Measurements from ENCODE around the gene THOC1. TPM values are rescaled to one million over a fixed set of nuclear protein-coding genes. Genes with fewer than 3 reads are reported as not detected.

Gene THOC1
- total and polyA plus RNA-seq, 7 experiments from 2014 or later, result 15.1 to 93.7 (median 69.2) TPM

DNA sequence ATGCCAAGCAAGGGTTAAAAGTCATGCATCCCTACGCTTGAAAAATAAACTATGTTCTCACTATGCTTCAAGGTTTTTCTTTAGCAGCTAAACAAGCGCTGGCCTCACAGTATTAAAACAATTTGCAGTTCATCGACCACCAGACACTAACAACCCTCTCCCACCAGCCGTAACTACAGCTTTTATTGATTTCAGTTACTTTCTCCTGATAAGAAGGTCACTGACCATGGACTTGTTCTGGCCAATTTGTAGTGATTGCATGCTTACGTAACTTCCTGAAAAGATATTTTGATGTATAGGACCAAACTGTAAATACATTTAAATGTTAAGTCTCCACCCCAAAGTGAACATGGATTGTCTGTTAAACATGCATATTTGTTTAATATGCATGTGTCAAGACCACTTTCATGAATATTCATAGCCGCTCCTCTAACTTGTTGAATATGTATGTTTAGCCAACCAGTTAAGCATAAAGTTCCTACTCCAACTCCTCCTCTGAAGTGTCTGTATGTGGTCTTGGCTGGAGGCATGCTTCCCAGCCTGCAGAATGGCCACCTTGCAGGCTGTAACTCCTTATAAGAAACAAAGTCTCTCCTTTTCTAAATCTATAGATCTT, 1.7 kb upstream of the THOC1 start:
- no peaks in the 10 kb centered on the region for H3K27me3 Mint-ChIP-seq
- CTCF ChIA-PET, result interaction anchor here (0.6 kb wide), 1 partner anchor 105 kb away, joined by 3 read pairs; no protein-coding TSS in a partner anchor
- H3K4me1 ChIP-seq (ENCODE audit: control insufficient read depth in 2 of 2, insufficient read depth in 2 of 2, low read length in 2 of 2), result peaks cover 11 to 18% of the 10 kb centered on the region in 2 donors
- no peaks in the 10 kb centered on the region for H3K9me3 ChIP-seq (ENCODE audit: control insufficient read depth in 2 of 3, low read length in 3 of 3)
- peaks cover 15 to 45% (median 32%) of the 10 kb centered on the region in 7 donors for H3K4me1 Mint-ChIP-seq
- H3K36me3 Mint-ChIP-seq, result peaks cover 0 to 7% (median 4%) of the 10 kb centered on the region in 5 donors
- DNase-seq, result no peak
- POLR2A ChIA-PET, result interaction anchor here (1.3 to 3.5 kb wide), 2 partner anchors 111 to 327 kb away, joined by 3 to 31 read pairs; partner anchors contain the start of genes CLUL1 and USP14
- H3K27ac ChIP-seq (ENCODE audit: low read depth, low read length), result no peak overlapping the region
- no peaks in the 10 kb centered on the region for H3K27me3 ChIP-seq (ENCODE audit: control insufficient read depth in 2 of 2, insufficient read depth in 2 of 2, low read length in 2 of 2)
- no peak for ATAC-seq
- H3K9me3 Mint-ChIP-seq, result peaks cover 0 to 7% (median 0%) of the 10 kb centered on the region in 11 donors
- peaks cover 0 to 13% (median under 1%) of the 10 kb centered on the region in 3 experiments for H3K36me3 ChIP-seq (ENCODE audit: control insufficient read depth in 2 of 3, insufficient read depth in 3 of 3, low read length in 3 of 3)
- H3K4me3 Mint-ChIP-seq, result peak overlapping the region; percentile 41 to 100 (median 96)
- H3K4me3 ChIP-seq (ENCODE audit: low read length), result no peak overlapping the region
- peak overlapping the region in 7 of 9 donors; percentile 27 to 89 (median 60) for H3K27ac Mint-ChIP-seq
- intact Hi-C loops (cut with micrococcal nuclease), result loop anchor here (2.0 to 5.0 kb wide), 5 partner anchors 157 to 563 kb away; partner anchors contain the start of genes CLUL1 (in 2 of the 2), ENOSF1 (in 1 of the 2) and YES1 (in 1 of the 2)

DNA sequence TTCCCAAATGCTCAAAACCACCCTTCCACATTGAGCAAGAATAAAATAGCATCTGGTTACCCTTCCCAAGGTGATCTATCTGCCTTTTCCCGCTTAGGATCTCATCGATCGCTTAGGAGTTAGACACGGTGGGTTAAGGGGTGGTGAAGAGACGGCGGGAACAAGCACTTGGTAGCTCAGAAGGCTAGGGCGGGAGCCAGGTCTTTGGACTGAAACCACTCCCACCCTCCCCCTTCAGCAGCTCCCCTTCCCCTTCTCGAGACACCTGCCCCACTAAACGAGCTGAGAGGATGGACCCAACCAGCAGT, 513 bp downstream of the THOC1 start:
- H3K36me3 ChIP-seq (ENCODE audit: control insufficient read depth in 2 of 3, insufficient read depth in 3 of 3, low read length in 3 of 3), result peaks cover 0 to 27% (median 11%) of the 10 kb centered on the region in 3 experiments
- Mint-ChIP-seq H3K27ac (peak overlapping the region; percentile 99 to 100 (median 100)), H3K4me1 (peaks cover 19 to 51% (median 38%) of the 10 kb centered on the region in 7 donors), H3K27me3 (no peaks in the 10 kb centered on the region), H3K36me3 (peaks cover 7 to 21% (median 16%) of the 10 kb centered on the region in 5 donors), H3K4me3 (peak overlapping the region; percentile 93 to 100 (median 98)), H3K9me3 (peaks cover 0 to 7% (median 0%) of the 10 kb centered on the region in 11 donors)
- no peaks in the 10 kb centered on the region for H3K9me3 ChIP-seq (ENCODE audit: control insufficient read depth in 2 of 3, low read length in 3 of 3)
- CTCF ChIA-PET, result no interaction called here
- no peak for DNase-seq
- peak overlapping the region; percentile 99 for H3K4me3 ChIP-seq (ENCODE audit: low read length)
- no peak for ATAC-seq
- intact Hi-C loops (cut with micrococcal nuclease), result loop anchor here (1.0 to 5.0 kb wide), 5 partner anchors 155 to 565 kb away; partner anchors contain the start of genes ENOSF1 (in 1 of the 2) and YES1 (in 1 of the 2)
- POLR2A ChIA-PET, result interaction anchor here (0.8 to 3.5 kb wide), 5 partner anchors 76 to 445 kb away, joined by 3 to 31 read pairs (median 3); partner anchors contain the start of genes ENOSF1 and USP14
- H3K27me3 ChIP-seq (ENCODE audit: control insufficient read depth in 2 of 2, insufficient read depth in 2 of 2, low read length in 2 of 2), result no peaks in the 10 kb centered on the region
- peak overlapping the region; percentile 98 for H3K27ac ChIP-seq (ENCODE audit: low read depth, low read length)
- peaks cover 11 to 18% of the 10 kb centered on the region in 2 donors for H3K4me1 ChIP-seq (ENCODE audit: control insufficient read depth in 2 of 2, insufficient read depth in 2 of 2, low read length in 2 of 2)

DNA sequence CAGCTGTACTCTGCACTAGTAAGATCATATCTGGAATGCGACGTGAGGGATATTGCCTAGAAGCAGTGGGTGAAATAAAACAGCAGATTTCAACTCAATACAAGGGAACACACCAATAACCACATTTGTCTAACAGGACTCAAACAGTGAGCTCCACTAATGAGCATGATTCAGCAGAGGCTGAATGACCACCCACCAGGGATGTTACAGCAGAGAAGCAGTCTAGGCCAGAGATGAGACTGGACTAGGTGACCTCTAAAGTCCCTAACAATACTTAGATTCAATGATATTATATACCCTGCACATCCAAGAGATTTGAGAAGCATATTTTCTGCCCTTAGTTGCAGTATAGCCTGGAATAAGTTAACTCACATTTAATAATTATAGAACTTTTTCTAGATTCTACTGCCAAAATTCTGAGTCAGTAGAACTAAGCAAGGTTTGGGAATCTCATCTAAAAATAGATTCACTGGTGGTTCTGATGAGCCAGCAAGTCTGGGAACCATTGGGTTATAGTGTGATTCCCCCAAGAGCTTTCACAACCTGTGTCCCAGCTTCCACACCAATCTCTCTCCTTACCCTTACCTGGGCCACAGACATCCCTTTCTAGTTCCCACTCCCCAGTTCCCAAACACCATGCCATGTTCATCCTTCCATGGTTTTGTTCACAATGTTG, 6.3 kb downstream of the THOC1 start:
- intact Hi-C loops (cut with micrococcal nuclease), result no loop called here
- POLR2A ChIA-PET, result interaction anchor here (0.7 to 1.1 kb wide), 2 partner anchors 53 to 101 kb away, joined by 3 to 4 read pairs; no protein-coding TSS in a partner anchor
- H3K36me3 Mint-ChIP-seq, result peaks cover 18 to 46% (median 22%) of the 10 kb centered on the region in 5 donors

DNA sequence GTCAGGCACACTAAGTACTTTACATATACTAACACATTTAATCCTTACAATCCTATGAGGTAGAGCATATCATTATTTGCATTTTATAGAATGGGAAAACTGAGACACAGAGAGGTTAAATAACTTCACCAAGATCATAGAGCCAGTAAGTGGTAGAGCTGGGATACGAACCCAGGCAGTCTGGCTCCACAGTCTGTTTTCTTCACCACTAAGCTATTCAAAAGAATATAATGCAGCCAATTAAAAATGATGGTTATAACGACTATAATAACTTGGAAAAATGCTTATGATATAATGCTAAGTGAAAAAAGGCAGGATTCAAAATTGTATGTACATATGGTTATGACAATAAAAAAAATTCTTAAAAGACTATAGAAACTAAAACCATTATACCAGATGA, 7.3 kb downstream of the THOC1 start:
- ATAC-seq (no peak), DNase-seq (no peak)
- Histone ChIP-seq H3K4me1 (ENCODE audit: control insufficient read depth in 2 of 2, insufficient read depth in 2 of 2, low read length in 2 of 2) (no peaks in the 10 kb centered on the region), H3K9me3 (ENCODE audit: control insufficient read depth in 2 of 3, low read length in 3 of 3) (no peaks in the 10 kb centered on the region), H3K27ac (ENCODE audit: low read depth, low read length) (no peak overlapping the region), H3K36me3 (ENCODE audit: control insufficient read depth in 2 of 3, insufficient read depth in 3 of 3, low read length in 3 of 3) (peaks cover 16 to 73% (median 17%) of the 10 kb centered on the region in 3 experiments), H3K27me3 (ENCODE audit: control insufficient read depth in 2 of 2, insufficient read depth in 2 of 2, low read length in 2 of 2) (no peaks in the 10 kb centered on the region), H3K4me3 (ENCODE audit: low read length) (no peak overlapping the region)
- CTCF ChIA-PET, result no interaction called here
- peaks cover 4 to 33% (median 12%) of the 10 kb centered on the region in 7 donors for H3K4me1 Mint-ChIP-seq
- no peak overlapping the region for H3K27ac Mint-ChIP-seq
- H3K36me3 Mint-ChIP-seq, result peaks cover 23 to 47% (median 27%) of the 10 kb centered on the region in 5 donors
- H3K9me3 Mint-ChIP-seq, result no peaks in the 10 kb centered on the region
- intact Hi-C loops (cut with micrococcal nuclease), result no loop called here
- H3K4me3 Mint-ChIP-seq, result no peak overlapping the region
- POLR2A ChIA-PET, result no interaction called here
- H3K27me3 Mint-ChIP-seq, result no peaks in the 10 kb centered on the region

More for the DNA sequence above, 6.3 kb downstream of the THOC1 start:
- Mint-ChIP-seq H3K27me3 (no peaks in the 10 kb centered on the region), H3K9me3 (no peaks in the 10 kb centered on the region), H3K4me3 (no peak overlapping the region), H3K27ac (no peak overlapping the region), H3K4me1 (peaks cover 10 to 41% (median 19%) of the 10 kb centered on the region in 7 donors)
- peaks cover 0 to 2% of the 10 kb centered on the region in 2 donors for H3K4me1 ChIP-seq (ENCODE audit: control insufficient read depth in 2 of 2, insufficient read depth in 2 of 2, low read length in 2 of 2)
- no peak overlapping the region for H3K27ac ChIP-seq (ENCODE audit: low read depth, low read length)
- no peaks in the 10 kb centered on the region for H3K27me3 ChIP-seq (ENCODE audit: control insufficient read depth in 2 of 2, insufficient read depth in 2 of 2, low read length in 2 of 2)
- no peaks in the 10 kb centered on the region for H3K9me3 ChIP-seq (ENCODE audit: control insufficient read depth in 2 of 3, low read length in 3 of 3)
- CTCF ChIA-PET, result no interaction called here
- DNase-seq (no peak), ATAC-seq (no peak)
- no peak overlapping the region for H3K4me3 ChIP-seq (ENCODE audit: low read length)
- H3K36me3 ChIP-seq (ENCODE audit: control insufficient read depth in 2 of 3, insufficient read depth in 3 of 3, low read length in 3 of 3), result peaks cover 16 to 63% (median 17%) of the 10 kb centered on the region in 3 experiments

DNA sequence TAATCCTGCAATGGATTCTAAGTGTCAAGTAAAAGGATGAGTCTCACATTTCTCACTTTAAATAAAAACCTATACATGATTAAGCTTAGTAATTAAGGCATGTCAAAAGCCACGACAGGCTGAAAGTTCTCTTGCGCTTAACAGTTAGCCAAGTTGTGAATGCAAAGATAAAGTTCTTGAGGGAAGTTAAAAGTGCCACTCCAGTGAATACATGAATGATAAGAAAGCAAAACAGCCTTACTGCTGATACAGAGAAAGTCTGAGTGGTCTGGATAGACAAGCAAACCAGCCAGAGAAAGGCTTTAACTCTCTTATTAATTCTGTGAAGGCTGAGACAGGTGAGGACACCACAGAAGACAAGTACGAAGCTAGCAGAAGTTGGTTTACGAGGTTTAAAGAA, 12.7 kb downstream of the THOC1 start:
- Histone ChIP-seq H3K4me1 (ENCODE audit: control insufficient read depth in 2 of 2, insufficient read depth in 2 of 2, low read length in 2 of 2) (no peaks in the 10 kb centered on the region), H3K36me3 (ENCODE audit: control insufficient read depth in 2 of 3, insufficient read depth in 3 of 3, low read length in 3 of 3) (peaks cover 27 to 87% (median 38%) of the 10 kb centered on the region in 3 experiments), H3K27ac (ENCODE audit: low read depth, low read length) (no peak overlapping the region), H3K4me3 (ENCODE audit: low read length) (no peak overlapping the region), H3K9me3 (ENCODE audit: control insufficient read depth in 2 of 3, low read length in 3 of 3) (no peaks in the 10 kb centered on the region), H3K27me3 (ENCODE audit: control insufficient read depth in 2 of 2, insufficient read depth in 2 of 2, low read length in 2 of 2) (no peaks in the 10 kb centered on the region)
- Mint-ChIP-seq H3K27ac (peak overlapping the region in 1 of 9 donors; percentile 25), H3K27me3 (no peaks in the 10 kb centered on the region), H3K9me3 (no peaks in the 10 kb centered on the region), H3K4me1 (peaks cover 0 to 8% (median 2%) of the 10 kb centered on the region in 7 donors), H3K4me3 (no peak overlapping the region), H3K36me3 (peaks cover 18 to 63% (median 24%) of the 10 kb centered on the region in 5 donors)
- DNase-seq (no peak), ATAC-seq (no peak)
- intact Hi-C loops (cut with micrococcal nuclease), result no loop called here
- ChIA-PET POLR2A (no interaction called here), CTCF (no interaction called here)

DNA sequence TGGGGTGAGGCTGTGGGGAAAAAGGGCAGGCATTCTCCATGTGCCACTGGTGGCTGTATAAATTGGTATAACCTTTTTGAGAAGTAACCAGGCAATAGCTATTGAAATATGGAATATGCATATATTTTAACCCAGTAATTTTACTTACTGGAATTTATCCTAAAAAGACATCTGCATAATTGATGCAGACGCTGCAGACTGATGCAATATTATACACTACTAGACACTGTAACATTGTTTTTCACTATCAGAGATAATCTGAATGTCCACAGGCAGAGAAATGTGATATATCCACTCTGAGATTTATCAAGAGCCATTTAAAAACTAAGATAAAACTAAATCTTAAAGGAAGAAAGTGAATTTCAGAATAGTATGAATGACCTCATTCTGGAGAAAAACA, 14.7 kb downstream of the THOC1 start:
- ChIA-PET CTCF (no interaction called here), POLR2A (no interaction called here)
- Mint-ChIP-seq H3K4me1 (peaks cover 0 to 5% (median 1%) of the 10 kb centered on the region in 7 donors), H3K4me3 (no peak overlapping the region), H3K27me3 (no peaks in the 10 kb centered on the region), H3K9me3 (no peaks in the 10 kb centered on the region), H3K36me3 (peaks cover 14 to 66% (median 33%) of the 10 kb centered on the region in 5 donors), H3K27ac (no peak overlapping the region)
- Histone ChIP-seq H3K27me3 (ENCODE audit: control insufficient read depth in 2 of 2, insufficient read depth in 2 of 2, low read length in 2 of 2) (no peaks in the 10 kb centered on the region), H3K27ac (ENCODE audit: low read depth, low read length) (no peak overlapping the region), H3K9me3 (ENCODE audit: control insufficient read depth in 2 of 3, low read length in 3 of 3) (no peaks in the 10 kb centered on the region), H3K4me1 (ENCODE audit: control insufficient read depth in 2 of 2, insufficient read depth in 2 of 2, low read length in 2 of 2) (no peaks in the 10 kb centered on the region), H3K36me3 (ENCODE audit: control insufficient read depth in 2 of 3, insufficient read depth in 3 of 3, low read length in 3 of 3) (peaks cover 30 to 78% (median 34%) of the 10 kb centered on the region in 3 experiments), H3K4me3 (ENCODE audit: low read length) (no peak overlapping the region)
- no peak for DNase-seq
- no peak for ATAC-seq
- intact Hi-C loops (cut with micrococcal nuclease), result no loop called here

Data from naive thymus-derived CD4-positive, alpha-beta T cell (primary cell).